WI38 (cell line): ENCODE measurements around the gene OR8K5.

Source experiments
- H3K4me3 ChIP-seq: 2 replicates; pipeline ENCODE4 v1.5.1; 2011; ENCODE audit warnings: low read depth, mild to moderate bottlenecking, control low read depth, low read length
- TF ChIP-seq, protein P1 (sequence below): IDR thresholded peaks from 2 replicates; pipeline ENCODE4 v1.5.1; 2012; ENCODE audit warnings: low read depth, mild to moderate bottlenecking, control low read depth, low read length

OR8K5 gene

DNA sequence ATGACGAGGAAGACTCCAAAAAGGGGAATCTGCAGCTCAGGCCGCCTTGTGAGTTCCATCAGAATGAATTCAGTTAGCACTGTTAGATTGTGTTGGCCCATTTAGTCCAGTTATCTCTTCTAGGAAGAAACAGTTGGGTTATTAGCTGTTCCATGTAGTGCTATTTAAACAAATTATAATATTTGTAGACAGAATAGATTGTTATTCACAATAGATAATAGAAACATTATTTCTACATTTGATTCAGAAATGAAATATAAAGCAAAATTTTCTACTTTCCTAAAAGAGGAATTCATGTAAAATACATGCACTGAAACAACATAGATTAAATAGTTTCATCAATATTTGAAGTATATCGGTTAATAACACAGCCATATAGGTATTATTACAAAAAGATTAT lies at the start of gene OR8K5:
Gene OR8K5, minus strand, starts transcription at position 101 of the 400 bp plus-strand sequence. Its CDS starts 0 bp downstream, at position 101.
- no peak within 1 kb of the TSS for H3K4me3 ChIP-seq
- TF ChIP-seq, protein P1, sequence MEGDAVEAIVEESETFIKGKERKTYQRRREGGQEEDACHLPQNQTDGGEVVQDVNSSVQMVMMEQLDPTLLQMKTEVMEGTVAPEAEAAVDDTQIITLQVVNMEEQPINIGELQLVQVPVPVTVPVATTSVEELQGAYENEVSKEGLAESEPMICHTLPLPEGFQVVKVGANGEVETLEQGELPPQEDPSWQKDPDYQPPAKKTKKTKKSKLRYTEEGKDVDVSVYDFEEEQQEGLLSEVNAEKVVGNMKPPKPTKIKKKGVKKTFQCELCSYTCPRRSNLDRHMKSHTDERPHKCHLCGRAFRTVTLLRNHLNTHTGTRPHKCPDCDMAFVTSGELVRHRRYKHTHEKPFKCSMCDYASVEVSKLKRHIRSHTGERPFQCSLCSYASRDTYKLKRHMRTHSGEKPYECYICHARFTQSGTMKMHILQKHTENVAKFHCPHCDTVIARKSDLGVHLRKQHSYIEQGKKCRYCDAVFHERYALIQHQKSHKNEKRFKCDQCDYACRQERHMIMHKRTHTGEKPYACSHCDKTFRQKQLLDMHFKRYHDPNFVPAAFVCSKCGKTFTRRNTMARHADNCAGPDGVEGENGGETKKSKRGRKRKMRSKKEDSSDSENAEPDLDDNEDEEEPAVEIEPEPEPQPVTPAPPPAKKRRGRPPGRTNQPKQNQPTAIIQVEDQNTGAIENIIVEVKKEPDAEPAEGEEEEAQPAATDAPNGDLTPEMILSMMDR: no peak

- TF ChIP-seq, protein P1: no peak
- H3K4me3 ChIP-seq: no peak overlapping the region
Observed at GRCh38 chr11:56207790-56208189, 47.7 kb upstream of the OR8K5 start.

DNA sequence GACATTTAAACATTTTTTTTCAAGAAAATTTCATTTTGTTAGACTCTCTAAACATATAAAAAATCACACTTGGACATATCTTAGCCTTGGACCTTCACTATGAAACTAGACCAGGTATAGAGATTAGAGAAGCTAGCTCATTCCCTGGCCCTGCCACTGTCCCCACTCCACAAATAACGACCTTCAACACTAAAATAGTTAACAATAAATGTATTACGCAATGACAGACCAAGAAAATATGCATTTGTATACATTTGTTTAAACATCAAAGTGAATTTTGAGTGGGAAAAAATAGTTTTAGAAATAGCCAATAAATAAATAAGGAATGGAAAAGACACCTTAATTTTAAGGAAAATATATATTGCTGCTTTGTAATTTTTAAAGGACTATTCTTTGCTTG lies 37.2 kb upstream of the OR8K5 start:
- TF ChIP-seq, protein P1: no peak
- no peak overlapping the region for H3K4me3 ChIP-seq

GRCh38 chr11:56196705-56197104 lies 36.6 kb upstream of the OR8K5 start:
- TF ChIP-seq, protein P1: no peak
- H3K4me3 ChIP-seq: no peak overlapping the region

GRCh38 chr11:56188602-56189001 lies 28.5 kb upstream of the OR8K5 start:
- TF ChIP-seq, protein P1: no peak
- no peak overlapping the region for H3K4me3 ChIP-seq

DNA sequence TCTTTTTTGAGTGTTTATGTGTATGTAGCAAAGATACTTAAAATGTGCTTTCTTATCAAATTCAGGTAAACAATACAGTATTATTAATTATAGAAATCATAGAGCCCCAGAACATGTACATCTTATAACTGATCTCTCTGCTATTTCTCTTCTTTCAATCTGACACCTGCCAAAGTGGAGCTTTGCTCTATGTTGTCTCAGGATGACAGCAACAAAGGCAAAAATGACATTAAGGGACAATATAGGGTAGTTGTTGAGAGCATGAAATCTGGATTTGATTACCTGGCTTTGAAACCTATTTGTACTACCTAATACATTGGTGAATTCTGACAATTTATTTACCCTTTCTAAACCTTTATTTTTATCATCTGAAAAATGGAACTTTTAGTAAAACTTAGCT lies 23.3 kb upstream of the OR8K5 start:
- TF ChIP-seq, protein P1: no peak
- no peak overlapping the region for H3K4me3 ChIP-seq

GRCh38 chr11:56176318-56176717 lies 16.2 kb upstream of the OR8K5 start, which contains the start of gene OR5J2:
OR5J2 (plus strand) TSS chr11:56176618; CDS start chr11:56176618, 0 bp downstream.
- no peak within 1 kb of the TSS for H3K4me3 ChIP-seq
- TF ChIP-seq, protein P1: no peak
